Inflammatory macrophage treated with lipopolysaccharide for 1 hour (primary cell): ENCODE results near the gene LMTK2.
A peak's percentile ranks its signal among the peaks of the same experiment; 100 is the strongest.

Experiments used
- DNase-seq, 2 donors: peaks; one replicate each; pipeline ENCODE4 v3.0.0-alpha.2; 2020 to 2022

Gene LMTK2

GRCh38 chr7:98240961-98241673 lies 134.5 kb downstream of the LMTK2 start:
- peak in 1 of 2 donors; percentile 54 for DNase-seq

GRCh38 chr7:98241674-98242241 lies 135.1 kb downstream of the LMTK2 start:
- no peak for DNase-seq

- DNase-seq = no peak
Measured at GRCh38 chr7:98242342-98242741, 135.7 kb downstream of the LMTK2 start.

- no peak for DNase-seq
Measured at GRCh38 chr7:98242934-98243333, 136.3 kb downstream of the LMTK2 start.

DNA sequence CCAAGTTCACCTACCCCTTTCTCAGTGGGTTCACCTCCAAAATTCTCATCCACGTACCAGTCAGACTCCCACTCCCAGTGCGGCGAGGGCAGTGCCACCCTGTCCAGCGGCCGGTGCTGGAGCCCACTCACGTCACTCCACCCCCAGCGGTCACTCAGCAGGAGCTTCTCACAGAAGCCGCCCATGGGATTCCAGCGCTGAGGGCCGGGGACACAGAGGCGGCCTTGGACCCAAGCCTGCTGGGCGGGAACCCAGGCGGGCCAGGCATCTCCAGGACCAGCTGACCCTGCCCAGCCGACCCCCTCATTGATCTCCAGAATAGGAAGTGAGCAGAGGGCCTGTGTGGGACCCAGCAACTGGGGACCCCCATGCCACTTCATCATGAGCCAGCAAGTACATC lies 138.2 kb downstream of the LMTK2 start:
- DNase-seq = no peak

DNA sequence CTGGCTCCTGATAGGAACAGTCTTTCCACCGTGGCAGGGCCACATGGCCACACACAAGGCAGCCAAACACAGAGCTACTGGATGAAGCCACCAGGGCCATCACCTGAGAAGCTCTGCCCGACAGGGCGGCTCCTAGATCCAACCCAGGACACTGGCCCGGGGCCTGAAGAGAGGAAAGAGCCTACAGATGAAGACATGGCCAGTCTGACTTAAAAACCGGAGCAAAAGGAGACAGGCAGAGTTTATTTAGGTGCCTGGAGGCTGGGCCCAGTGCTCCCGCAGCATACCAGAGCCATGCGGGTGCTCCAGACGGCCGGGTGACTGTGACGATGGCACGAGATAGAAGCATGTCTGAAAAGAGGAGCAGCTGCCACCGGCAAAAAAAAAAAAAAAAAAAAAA lies 141.5 kb downstream of the LMTK2 start:
- DNase-seq = no peak

- DNase-seq = peak; percentile 49 to 58
Measured at GRCh38 chr7:98249106-98249505, 142.4 kb downstream of the LMTK2 start.

GRCh38 chr7:98250789-98251188 lies 144.1 kb downstream of the LMTK2 start:
- peak in 1 of 2 donors; percentile 0 for DNase-seq

- no peak for DNase-seq
Measured at GRCh38 chr7:98251231-98251600, 144.6 kb downstream of the LMTK2 start.

DNA sequence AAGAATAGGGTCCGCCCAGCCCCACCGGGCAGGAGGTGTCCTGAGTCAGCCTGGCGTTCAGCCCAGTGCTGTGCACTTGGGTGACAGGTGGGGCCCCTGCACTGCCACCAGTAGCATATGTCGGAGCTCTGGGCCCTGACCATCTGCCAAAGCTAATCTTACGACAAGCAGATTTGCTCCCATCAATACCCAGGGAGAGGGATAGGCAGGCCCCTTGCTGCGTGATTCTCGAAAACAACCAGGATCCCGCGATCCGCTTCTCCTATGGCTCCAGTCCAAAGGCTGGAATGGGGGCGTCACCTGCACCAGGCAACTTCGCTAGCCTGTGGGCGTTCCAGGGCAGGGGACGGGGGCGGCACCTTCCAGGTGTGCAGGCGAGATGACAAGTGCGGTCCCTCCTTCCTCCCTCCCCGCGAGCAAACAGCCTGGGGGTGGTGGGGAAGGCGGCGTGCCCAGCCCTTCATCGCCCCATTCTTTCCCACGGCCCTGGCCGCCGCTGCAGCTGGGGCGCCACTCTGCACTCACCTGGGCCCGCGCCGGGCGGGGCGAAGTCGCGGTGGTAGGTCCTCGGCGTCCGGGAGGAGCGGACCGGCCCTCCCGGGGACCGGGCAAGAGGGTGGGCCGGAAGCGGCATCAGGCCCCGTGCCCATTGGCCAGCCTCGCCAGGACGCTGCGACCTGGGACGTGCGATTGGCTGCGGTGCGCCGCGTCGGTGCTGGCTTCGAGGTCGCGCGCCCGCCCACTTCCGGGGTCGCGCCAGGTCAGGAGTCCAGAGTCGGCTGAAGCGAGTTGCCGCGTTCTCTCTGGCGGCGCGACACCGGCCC lies 145.2 kb downstream of the LMTK2 start, which contains the start of gene TECPR1:
TSS of gene TECPR1 (minus strand) at position 632 of the 824 bp plus-strand sequence. CDS start 6,086 bp downstream, outside the sequence.
- DNase-seq = peak; percentile 90 to 91

GRCh38 chr7:98252425-98253054 lies 145.9 kb downstream of the LMTK2 start:
- DNase-seq = no peak

- no peak for DNase-seq
Measured at GRCh38 chr7:98254516-98254915, 147.9 kb downstream of the LMTK2 start.

- DNase-seq = peak; percentile 37 to 57
Measured at GRCh38 chr7:98254951-98255610, 148.4 kb downstream of the LMTK2 start.

- no peak for DNase-seq
Measured at GRCh38 chr7:98256431-98256830, 149.8 kb downstream of the LMTK2 start.

GRCh38 chr7:98257701-98258100 lies 151.0 kb downstream of the LMTK2 start:
- no peak for DNase-seq
